AG09309 (cell line): ENCODE measurements around the gene KLHL29.

Experiments used
- DNase-seq: peaks from one replicate; pipeline ENCODE4 v3.0.0-alpha.2; 2010; ENCODE audit warnings: low read depth
- H3K4me3 ChIP-seq: 2 replicates; pipeline ENCODE4 v1.5.1; 2011; ENCODE audit warnings: mild to moderate bottlenecking, low read depth, low read length, moderate library complexity; ENCODE audit not compliant: control insufficient read depth
- CTCF ChIP-seq: IDR thresholded peaks from 2 replicates; pipeline ENCODE4 v1.5.1; 2011; ENCODE audit warnings: mild to moderate bottlenecking, low read depth, low read length, inconsistent platforms; ENCODE audit not compliant: insufficient read depth, control insufficient read depth; ENCODE audit errors: missing control alignments

Gene KLHL29

GRCh38 chr2:23419171-23420090, 34.5 kb downstream of the KLHL29 start:
- H3K4me3 ChIP-seq, result no peak overlapping the region
- TF ChIP-seq CTCF, result no peak
- no peak for DNase-seq

- no peak for TF ChIP-seq CTCF
- no peak for DNase-seq
- no peak overlapping the region for H3K4me3 ChIP-seq
Measured at GRCh38 chr2:23420091-23420839, 35.3 kb downstream of the KLHL29 start.

- no peak for DNase-seq
- no peak for TF ChIP-seq CTCF
- H3K4me3 ChIP-seq, result no peak overlapping the region
Measured at GRCh38 chr2:23420840-23421476, 36.0 kb downstream of the KLHL29 start.

- no peak for TF ChIP-seq CTCF
- H3K4me3 ChIP-seq, result no peak overlapping the region
- no peak for DNase-seq
Measured at GRCh38 chr2:23422089-23423061, 37.4 kb downstream of the KLHL29 start.

GRCh38 chr2:23423062-23423872, 38.3 kb downstream of the KLHL29 start:
- DNase-seq, result no peak
- TF ChIP-seq CTCF, result no peak
- H3K4me3 ChIP-seq, result no peak overlapping the region
